ENCODE results near the gene GARNL3.

GARNL3 gene

DNA sequence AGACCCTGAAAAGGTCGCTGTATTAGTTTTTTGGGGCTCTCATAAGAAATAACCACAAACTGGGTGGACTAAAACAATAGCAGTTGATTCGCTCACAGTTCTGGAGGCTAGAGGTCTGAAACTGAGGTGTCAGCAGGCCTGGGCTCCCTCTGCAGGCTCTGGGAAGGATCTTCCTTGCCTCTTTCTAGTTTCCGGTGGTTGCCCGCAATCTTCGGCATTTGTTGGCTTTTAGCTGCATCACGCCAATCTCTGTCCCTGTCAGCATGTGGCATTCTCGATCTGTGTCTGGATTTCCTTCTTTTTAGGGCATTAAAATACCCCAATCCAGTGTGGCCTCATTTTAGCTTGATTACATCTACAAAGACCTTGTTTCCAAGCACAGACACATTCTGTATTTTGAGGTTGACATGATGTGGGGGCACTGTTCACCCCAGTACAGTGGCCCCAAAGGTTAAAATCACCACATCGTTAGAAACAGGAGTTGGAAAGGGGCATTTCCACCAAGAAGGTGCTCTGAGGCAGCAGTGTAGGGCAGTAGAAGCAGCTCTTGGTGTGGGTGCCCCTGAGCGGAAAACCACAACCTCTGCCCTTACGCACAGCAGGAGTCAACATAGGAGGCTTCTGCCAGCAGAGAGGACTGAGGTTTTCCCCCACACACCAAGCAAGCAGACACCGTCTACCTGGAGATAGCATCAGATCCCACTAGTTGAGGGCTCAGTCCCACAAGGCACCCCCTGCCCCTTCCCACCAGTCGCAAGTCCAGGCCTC is 173.1 kb downstream of the GARNL3 start:
- H3K4me3 ChIP-seq: no peak overlapping the region
- no peak for DNase-seq (ENCODE audit: low spot score)
- TF ChIP-seq CTCF (IDR thresholded peaks at IDR 0.05): no peak
- H3K27ac ChIP-seq: no peak overlapping the region

DNA sequence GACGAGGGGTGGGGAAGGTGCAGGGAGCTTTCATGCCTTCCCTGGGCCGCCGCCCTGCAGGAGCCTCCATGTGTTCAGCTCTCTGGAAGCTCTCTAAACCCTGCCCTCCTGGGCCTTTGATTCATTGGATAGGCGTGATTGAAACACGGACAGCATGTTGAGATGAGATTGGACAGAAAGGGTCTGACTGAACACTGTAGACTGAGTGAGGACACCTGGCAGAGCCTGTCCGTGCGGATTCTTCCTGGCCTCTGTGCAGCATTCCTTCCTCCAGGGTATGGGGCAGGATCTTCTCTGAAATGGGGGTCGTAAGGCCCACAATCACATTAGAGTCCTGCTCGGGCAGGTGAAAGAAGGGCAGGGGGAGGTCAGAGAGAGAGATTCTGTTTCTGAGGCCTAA is 173.8 kb downstream of the GARNL3 start:
- H3K27ac ChIP-seq: no peak overlapping the region
- TF ChIP-seq CTCF (IDR thresholded peaks at IDR 0.05): no peak
- no peak overlapping the region for H3K4me3 ChIP-seq
- DNase-seq (ENCODE audit: low spot score): no peak

All from coronary artery (tissue), 2 donors.